HG03039 (cell line): ENCODE data around the gene CRLF1.

ENCODE experiments used
- ATAC-seq: cut with Tn5 transposase; IDR thresholded peaks from one replicate; pipeline ENCODE4 v1.9.1; 2021; ENCODE audit warnings: mild to moderate bottlenecking, moderate library complexity; ENCODE audit not compliant: unreplicated experiment

CRLF1 gene

GRCh38 chr19:18636969-18637629 lies 30.5 kb upstream of the CRLF1 start, which contains the start of gene KLHL26:
Gene KLHL26, plus strand, starts transcription at chr19:18637028. Its CDS starts 27 bp downstream, at chr19:18637055.
- ATAC-seq = no peak

GRCh38 chr19:18636183-18636968 lies 29.8 kb upstream of the CRLF1 start:
- peak; percentile 79 for ATAC-seq

- ATAC-seq = no peak
Measured at GRCh38 chr19:18635831-18636182, 29.2 kb upstream of the CRLF1 start.

- ATAC-seq = no peak
Measured at GRCh38 chr19:18634612-18635297, 28.2 kb upstream of the CRLF1 start.

GRCh38 chr19:18633321-18633720 lies 26.7 kb upstream of the CRLF1 start:
- no peak for ATAC-seq

GRCh38 chr19:18629166-18630088 lies 22.8 kb upstream of the CRLF1 start:
- ATAC-seq = no peak

- ATAC-seq = no peak
Measured at GRCh38 chr19:18626906-18627305, 20.3 kb upstream of the CRLF1 start.

GRCh38 chr19:18620902-18621301 lies 14.3 kb upstream of the CRLF1 start:
- no peak for ATAC-seq

GRCh38 chr19:18620311-18620710 lies 13.7 kb upstream of the CRLF1 start:
- ATAC-seq = no peak

GRCh38 chr19:18618236-18618635 lies 11.6 kb upstream of the CRLF1 start:
- ATAC-seq = no peak

- no peak for ATAC-seq
Measured at GRCh38 chr19:18617562-18617961, 11.0 kb upstream of the CRLF1 start.

GRCh38 chr19:18616023-18616422 lies 9.4 kb upstream of the CRLF1 start:
- ATAC-seq = no peak

GRCh38 chr19:18613589-18614234 lies 7.1 kb upstream of the CRLF1 start:
- no peak for ATAC-seq

GRCh38 chr19:18612772-18613588 lies 6.4 kb upstream of the CRLF1 start, which contains the start of gene TMEM59L:
Gene TMEM59L, plus strand, starts transcription at chr19:18612870. Its CDS starts 89 bp downstream, at chr19:18612959.
- no peak for ATAC-seq

- ATAC-seq = no peak
Measured at GRCh38 chr19:18612051-18612771, 5.6 kb upstream of the CRLF1 start.

GRCh38 chr19:18611327-18612050 lies 4.9 kb upstream of the CRLF1 start:
- ATAC-seq = no peak

GRCh38 chr19:18610556-18611326 lies 4.1 kb upstream of the CRLF1 start:
- ATAC-seq = no peak
